IMR-90 (cell line): ENCODE data around the gene TBC1D16. TPM values are rescaled to one million over a fixed set of nuclear protein-coding genes. Genes with fewer than 3 reads are reported as not detected.

Experiments used
- ATAC-seq: fragments of 200-7000 bp; cut with Tn5 transposase; 2 replicates; pipeline ENCODE4 v1.9.1; 2020; ENCODE audit warnings: low read depth, mild to moderate bottlenecking, moderate library complexity
- BruUV-seq: library from RNA; stranded (reverse); fragments of 400-500 nt; replicated peaks from 2 replicates; lab custom pipeline; 2021; lab: Mats Ljungman, UMichigan
- CTCF ChIA-PET: fragments of 300-600 bp; formaldehyde crosslinking; extraction: SDS; loops from one replicate; lab custom pipeline; 2021; ENCODE audit warnings: antibody characterized with exemption; lab: Yijun Ruan, JAX
- POLR2A ChIA-PET: fragments of 300-600 bp; sonication (Branson Sonifier 250); formaldehyde crosslinking; loops from one replicate; lab custom pipeline; 2022; ENCODE audit warnings: antibody characterized with exemption; ENCODE audit not compliant: unreplicated experiment; lab: Charles Lee
- DNase-seq: peaks from one replicate; pipeline ENCODE4 v3.0.0; 2013
- H2AFZ ChIP-seq: replicated peaks from 2 replicates; pipeline ENCODE3; 2013; ENCODE audit warnings: low read length, mild to moderate bottlenecking; ENCODE audit not compliant: poor library complexity
- H2AK5ac ChIP-seq: 2 replicates; pipeline ENCODE4 v1.6.1; 2013; ENCODE audit warnings: low read depth, low read length, inconsistent platforms
- H2AK9ac ChIP-seq: replicated peaks from 2 replicates; pipeline ENCODE3; 2013; ENCODE audit warnings: mild to moderate bottlenecking, low read depth, low read length, moderate library complexity; ENCODE audit not compliant: poor library complexity
- H2BK120ac ChIP-seq: 2 replicates; pipeline ENCODE4 v1.6.1; 2013; ENCODE audit warnings: low read depth, low read length, inconsistent platforms
- H2BK15ac ChIP-seq: 3 replicates; pipeline ENCODE4 v1.6.1; 2013; ENCODE audit warnings: low read depth, low read length, inconsistent platforms
- H2BK20ac ChIP-seq: 2 replicates; pipeline ENCODE4 v1.6.1; 2013; ENCODE audit warnings: low read depth, mild to moderate bottlenecking, inconsistent platforms, low read length, moderate library complexity
- H2BK5ac ChIP-seq: 2 replicates; pipeline ENCODE4 v1.6.1; 2013; ENCODE audit warnings: mild to moderate bottlenecking, low read depth, low read length, inconsistent platforms; ENCODE audit not compliant: poor library complexity, severe bottlenecking
- H3K14ac ChIP-seq: replicated peaks from 2 replicates; pipeline ENCODE4 v1.6.1; 2013; ENCODE audit warnings: low read depth, low read length, inconsistent platforms
- H3K18ac ChIP-seq: 2 replicates; pipeline ENCODE4 v1.6.1; 2013; ENCODE audit warnings: low read depth, low read length, control low read depth
- H3K23ac ChIP-seq: 2 replicates; pipeline ENCODE4 v1.6.1; 2013; ENCODE audit warnings: low read depth, low read length, inconsistent platforms
- H3K27ac ChIP-seq: 2 replicates; pipeline ENCODE4 v1.5.1; 2013; ENCODE audit warnings: mild to moderate bottlenecking, control low read depth, low read length; ENCODE audit not compliant: insufficient read depth
- H3K27me3 ChIP-seq: 2 replicates; pipeline ENCODE4 v1.6.1; 2013; ENCODE audit warnings: low read length; ENCODE audit not compliant: control insufficient read depth, insufficient read depth
- H3K36me3 ChIP-seq: 2 replicates; pipeline ENCODE4 v1.6.1; 2013; ENCODE audit warnings: low read length, mixed read lengths; ENCODE audit not compliant: control insufficient read depth, insufficient read depth
- H3K4ac ChIP-seq: 2 replicates; pipeline ENCODE4 v1.6.1; 2013; ENCODE audit warnings: low read depth, low read length, inconsistent platforms
- H3K4me1 ChIP-seq: 2 replicates; pipeline ENCODE4 v1.6.1; 2013; ENCODE audit warnings: low read length, mixed read lengths; ENCODE audit not compliant: control insufficient read depth, insufficient read depth
- H3K4me2 ChIP-seq: 2 replicates; pipeline ENCODE4 v1.6.1; 2013; ENCODE audit warnings: low read depth, mild to moderate bottlenecking, control low read depth, low read length, moderate library complexity
- H3K4me3 ChIP-seq: 2 replicates; pipeline ENCODE4 v1.5.1; 2013; ENCODE audit warnings: low read depth, mild to moderate bottlenecking, control low read depth, low read length, moderate library complexity; ENCODE audit not compliant: insufficient read depth
- H3K56ac ChIP-seq: 2 replicates; pipeline ENCODE4 v1.6.1; 2013; ENCODE audit warnings: low read length, inconsistent platforms; ENCODE audit not compliant: insufficient read depth; ENCODE audit errors: extremely low read depth
- H3K79me1 ChIP-seq, 2 experiments: 2 replicates each; pipeline ENCODE4 v1.6.1; 2013; ENCODE audit warnings: low read length in 2 of 2, inconsistent platforms in 1 of 2, low read depth in 1 of 2
- H3K9ac ChIP-seq: 2 replicates; pipeline ENCODE4 v1.6.1; 2013; ENCODE audit warnings: low read depth, low read length, control low read depth
- H3K9me1 ChIP-seq: 2 replicates; pipeline ENCODE4 v1.6.1; 2013; ENCODE audit warnings: low read length, inconsistent platforms; ENCODE audit not compliant: insufficient read depth
- H3K9me3 ChIP-seq: 2 replicates; pipeline ENCODE4 v1.6.1; 2013; ENCODE audit warnings: low read length; ENCODE audit not compliant: control insufficient read depth, insufficient read depth
- H4K20me1 ChIP-seq: 2 replicates; pipeline ENCODE4 v1.6.1; 2013; ENCODE audit warnings: low read length, inconsistent platforms; ENCODE audit not compliant: insufficient read depth
- H4K5ac ChIP-seq: 2 replicates; pipeline ENCODE4 v1.6.1; 2013; ENCODE audit warnings: mild to moderate bottlenecking, low read depth, low read length, control low read depth
- H4K8ac ChIP-seq, 2 experiments: 2 replicates each; pipeline ENCODE4 v1.6.1; 2013; ENCODE audit warnings: low read depth in 2 of 2, low read length in 2 of 2, control low read depth in 1 of 2, inconsistent platforms in 1 of 2
- H4K91ac ChIP-seq: 2 replicates; pipeline ENCODE4 v1.6.1; 2013; ENCODE audit warnings: low read depth, low read length, inconsistent platforms; ENCODE audit not compliant: insufficient read depth
- ELK1 ChIP-seq: fragments of 150-350 bp; IDR thresholded peaks from 2 replicates; pipeline ENCODE4 v1.6.1; 2016; ENCODE audit warnings: low read depth, mild to moderate bottlenecking, low read length, moderate library complexity, borderline replicate concordance
- FOS ChIP-seq: fragments of 150-350 bp; IDR thresholded peaks from 2 replicates; pipeline ENCODE4 v1.6.1; 2016; ENCODE audit warnings: low read depth, low read length
- POLR2A ChIP-seq: IDR thresholded peaks from 2 replicates; pipeline ENCODE4 v1.6.1; 2012; ENCODE audit warnings: mild to moderate bottlenecking, low read depth, low read length
- SMC3 ChIP-seq: fragments of 150-350 bp; IDR thresholded peaks from 2 replicates; pipeline ENCODE4 v1.6.1; 2016; ENCODE audit warnings: low read depth, mild to moderate bottlenecking, antibody characterized with exemption, low read length, moderate library complexity
- WGBS, 2 experiments: methylation state at CpG; one replicate each; pipeline versions ENCODE4 v1.1.5 to v1.1.7; 2013; ENCODE audit warnings: missing lambda C conversion rate in 2 of 2; ENCODE audit not compliant: insufficient read length in 1 of 2; ENCODE audit errors: extremely low coverage in 2 of 2; 5-methylcytosine and 5-hydroxymethylcytosine counted together
- dilution Hi-C: fragments of 300-500 bp; cut with HindIII; formaldehyde crosslinking; loops from one replicate; pipeline ENCODE4 v1.14.3; 2018; ENCODE audit warnings: low sequenced_read_pairs; ENCODE audit not compliant: unreplicated experiment
- in situ Hi-C: fragments of 300-500 bp; cut with MboI; formaldehyde crosslinking; loops from 3 replicates; pipeline ENCODE4 v1.14.3; 2019; ENCODE audit warnings: low sequenced_read_pairs, inconsistent platforms, mixed read lengths
- intact Hi-C: fragments of 100-400 bp; cut with micrococcal nuclease; formaldehyde crosslinking; loops from 2 replicates; pipeline ENCODE4 v1.10.0; 2022
- polyA plus RNA-seq, 3 experiments: library from polyadenylated mRNA; depleted of rRNA; stranded (reverse); fragments of >200 nt; gene quantifications; 2 replicates each; pipeline ENCODE4 v1.2.3, GENCODE V29; 2012; ENCODE audit warnings: low replicate concordance in 1 of 3
- total RNA-seq: library from RNA; depleted of rRNA; stranded (reverse); fragments of >200 nt; gene quantifications from 2 replicates; pipeline ENCODE4 v1.2.3, GENCODE V29; 2012

The TBC1D16 gene
- total and polyA plus RNA-seq, 2 of the 4 experiments (the other 2 are of a cell fraction), result 10.1 to 16.7 TPM

- Histone ChIP-seq H3K9ac (no peak overlapping the region), H3K14ac (no peak overlapping the region), H2AK9ac (no peak overlapping the region), H4K91ac (no peak overlapping the region), H3K27ac (no peak overlapping the region), H2BK20ac (no peak overlapping the region), H3K27me3 (no peaks in the 10 kb centered on the region), H3K79me1 (peaks cover 9 to 12% of the 10 kb centered on the region in 2 experiments; a peak in 3 of 4 replicates), H3K4ac (no peak overlapping the region), H2AK5ac (no peak overlapping the region), H3K36me3 (peaks cover under 1% of the 10 kb centered on the region; the same call in 1 of the 2 replicates), H2BK120ac (no peak overlapping the region), H4K8ac (no peak overlapping the region), H2BK15ac (no peak overlapping the region), H3K4me1 (no peaks in the 10 kb centered on the region), H3K23ac (no peak overlapping the region), H3K56ac (no peak overlapping the region), H3K9me1 (0 out of 2 replicates have a peak, but pooled peaks cover 3% of the 10 kb centered on the region), H2BK5ac (no peak overlapping the region), H3K18ac (no peak overlapping the region), H4K20me1 (no peaks in the 10 kb centered on the region), H2AFZ (no peak overlapping the region), H3K4me2 (no peak overlapping the region), H4K5ac (no peak overlapping the region), H3K9me3 (no peaks in the 10 kb centered on the region), H3K4me3 (no peak overlapping the region)
- ChIA-PET CTCF (no interaction called here), POLR2A (no interaction called here)
- dilution Hi-C loops (no loop called here), in situ Hi-C loops (no loop called here), intact Hi-C loops (no loop called here)
- ATAC-seq (no peak), DNase-seq (no peak)
- TF ChIP-seq ELK1, result no peak
- TF ChIP-seq SMC3, result no peak
- TF ChIP-seq POLR2A, result no peak
- no peak for TF ChIP-seq FOS
- no TSS peak for BruUV-seq
- WGBS, 2 experiments, result no CpG with 5 or more reads among the region's 3 CpGs
Measured at GRCh38 chr17:79966681-79967080, 69.0 kb downstream of the TBC1D16 start.
